Measurements from ENCODE around the gene LYZL4.
A peak's percentile ranks its signal among the peaks of the same experiment; 100 is the strongest.

The LYZL4 gene, protein sequence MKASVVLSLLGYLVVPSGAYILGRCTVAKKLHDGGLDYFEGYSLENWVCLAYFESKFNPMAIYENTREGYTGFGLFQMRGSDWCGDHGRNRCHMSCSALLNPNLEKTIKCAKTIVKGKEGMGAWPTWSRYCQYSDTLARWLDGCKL

DNA sequence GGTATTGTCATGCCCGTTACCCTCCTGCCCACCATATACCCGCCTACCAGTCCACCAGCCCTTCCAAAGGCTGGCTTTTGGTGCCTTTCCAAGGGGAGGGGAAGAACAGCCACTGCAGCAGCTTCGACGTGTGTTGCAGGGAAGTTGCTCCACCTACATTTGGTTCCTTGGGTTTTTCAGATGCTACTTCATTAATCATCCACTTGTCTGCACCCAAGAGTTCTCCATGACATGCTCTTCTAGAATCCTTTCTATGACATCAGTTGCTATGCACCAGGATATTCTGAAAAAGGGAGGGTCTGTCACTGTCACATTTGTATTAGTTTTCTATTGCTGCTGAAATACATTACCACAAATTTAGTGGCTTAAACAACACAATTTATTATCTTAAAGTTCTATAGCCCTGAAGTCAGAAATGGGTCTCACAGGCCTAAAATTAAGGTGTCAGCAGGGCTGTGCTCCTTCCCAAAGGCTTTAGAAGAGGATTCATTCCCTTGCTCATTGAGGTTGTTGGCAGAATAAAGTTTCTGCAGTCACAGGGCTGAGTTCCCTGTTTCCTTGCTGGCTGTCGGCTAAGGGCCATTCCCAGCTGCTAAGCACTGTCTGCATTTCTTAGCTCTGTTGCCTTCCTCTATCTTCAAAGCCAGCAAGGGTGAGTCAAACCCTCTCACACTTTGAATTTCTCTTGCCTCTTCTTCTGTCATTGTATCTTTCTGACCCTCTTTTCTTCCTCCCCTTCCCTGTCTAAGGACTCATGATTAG, at the start of gene LYZL4:
Gene LYZL4, minus strand, starts transcription at position 241 of the 762 bp plus-strand sequence. CDS start 3,359 bp downstream, outside the sequence.
- no peaks in the 10 kb centered on the region for H3K9me3 Mint-ChIP-seq
- H3K4me1 Mint-ChIP-seq: no peaks in the 10 kb centered on the region
- H3K4me3 Mint-ChIP-seq: no peak within 1 kb of the TSS
- peaks cover 27% of the 10 kb centered on the region for H3K27me3 Mint-ChIP-seq
- no peak within 1 kb of the TSS for H3K27ac Mint-ChIP-seq
- H3K36me3 Mint-ChIP-seq: no peaks in the 10 kb centered on the region
- ATAC-seq (ENCODE audit: low read depth) (no peak), DNase-seq (ENCODE audit: low spot score in 2 of 2) (no peak)

DNA sequence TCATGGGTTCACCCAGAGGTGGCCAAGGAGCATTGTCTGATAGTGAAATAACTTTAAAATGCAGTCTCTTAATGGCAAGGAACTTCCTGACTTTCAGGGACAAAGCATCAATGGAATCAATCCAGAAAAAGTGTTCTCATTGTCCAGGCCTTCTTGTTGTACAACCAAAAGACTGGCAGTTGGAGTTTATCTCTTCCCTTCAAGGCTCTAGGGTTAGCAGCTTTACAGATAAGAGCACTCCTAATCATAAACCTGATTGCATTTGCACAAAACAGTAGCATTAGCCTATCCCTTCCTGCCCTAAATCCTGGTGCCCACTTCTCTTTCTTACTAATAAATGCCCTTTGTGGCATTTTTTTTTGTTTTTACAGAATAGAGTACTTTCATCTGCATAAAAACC, 48.7 kb upstream of the LYZL4 start:
- no peak overlapping the region for H3K27ac Mint-ChIP-seq
- no peak for DNase-seq (ENCODE audit: low spot score in 2 of 2)
- H3K9me3 Mint-ChIP-seq: peaks cover 3% of the 10 kb centered on the region
- no peak for ATAC-seq (ENCODE audit: low read depth)
- H3K36me3 Mint-ChIP-seq: no peaks in the 10 kb centered on the region
- H3K27me3 Mint-ChIP-seq: peaks cover 6% of the 10 kb centered on the region
- no peak overlapping the region for H3K4me3 Mint-ChIP-seq
- no peaks in the 10 kb centered on the region for H3K4me1 Mint-ChIP-seq

DNA sequence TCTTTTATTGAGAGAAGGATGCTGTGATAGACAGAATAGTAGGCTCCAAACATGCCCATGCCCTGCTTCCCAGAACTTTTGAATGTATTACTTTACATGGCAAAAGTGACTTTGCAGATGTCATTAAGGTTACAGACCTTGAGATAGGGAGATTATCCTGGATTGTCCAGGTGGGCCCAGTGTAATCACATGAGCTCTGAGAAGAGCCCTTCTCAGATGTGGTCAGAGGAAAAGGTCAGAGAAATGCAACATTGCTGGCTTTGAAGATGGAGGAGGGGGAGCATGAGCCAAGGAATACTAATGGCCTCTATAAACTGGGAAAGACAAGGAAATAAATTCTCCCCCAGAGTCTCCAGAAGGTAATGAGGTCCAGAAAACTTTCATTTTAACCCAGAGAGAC, 45.8 kb upstream of the LYZL4 start:
- H3K4me3 Mint-ChIP-seq: no peak overlapping the region
- H3K36me3 Mint-ChIP-seq: no peaks in the 10 kb centered on the region
- peaks cover 3% of the 10 kb centered on the region for H3K9me3 Mint-ChIP-seq
- no peak for ATAC-seq (ENCODE audit: low read depth)
- H3K27ac Mint-ChIP-seq: no peak overlapping the region
- no peaks in the 10 kb centered on the region for H3K4me1 Mint-ChIP-seq
- no peak for DNase-seq (ENCODE audit: low spot score in 2 of 2)
- peaks cover 6% of the 10 kb centered on the region for H3K27me3 Mint-ChIP-seq

DNA sequence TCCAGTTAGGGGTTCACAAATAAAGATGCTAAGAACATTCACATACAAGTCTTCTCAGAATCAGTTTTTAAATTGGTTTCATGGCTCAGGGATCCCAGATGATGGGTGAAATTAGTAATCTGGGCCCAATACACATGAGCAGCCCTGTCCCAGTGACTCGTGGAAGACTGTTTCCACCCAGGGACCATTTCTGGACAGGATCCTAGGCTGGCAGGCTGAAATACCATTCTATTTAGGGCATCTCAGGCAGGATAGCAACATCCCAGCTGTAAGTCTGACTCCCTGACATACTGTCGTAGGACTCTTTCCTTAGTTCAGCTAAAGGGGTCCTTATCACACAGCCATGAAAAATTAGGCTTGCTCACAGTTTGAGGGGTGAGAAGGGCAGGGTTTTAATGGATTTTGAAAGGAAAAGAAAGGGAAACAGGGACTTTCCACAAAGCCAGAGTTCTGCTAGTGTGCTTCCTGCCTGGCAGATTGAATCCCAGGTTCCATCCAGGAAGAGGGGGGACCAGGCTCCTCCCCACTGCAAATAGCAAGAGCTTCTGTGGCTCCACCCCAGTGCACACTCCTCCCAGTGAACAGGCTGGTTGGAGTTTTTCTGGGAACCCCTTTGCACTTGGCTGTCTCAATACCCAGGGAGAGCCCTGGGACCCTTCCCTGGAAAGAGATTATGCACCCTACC, 41.3 kb upstream of the LYZL4 start:
- H3K36me3 Mint-ChIP-seq: no peaks in the 10 kb centered on the region
- DNase-seq (ENCODE audit: low spot score in 2 of 2) (no peak), ATAC-seq (ENCODE audit: low read depth) (no peak)
- H3K4me1 Mint-ChIP-seq: peaks cover 3% of the 10 kb centered on the region
- H3K4me3 Mint-ChIP-seq: no peak overlapping the region
- H3K27ac Mint-ChIP-seq: no peak overlapping the region
- H3K27me3 Mint-ChIP-seq: peaks cover 5% of the 10 kb centered on the region
- peaks cover 3% of the 10 kb centered on the region for H3K9me3 Mint-ChIP-seq

DNA sequence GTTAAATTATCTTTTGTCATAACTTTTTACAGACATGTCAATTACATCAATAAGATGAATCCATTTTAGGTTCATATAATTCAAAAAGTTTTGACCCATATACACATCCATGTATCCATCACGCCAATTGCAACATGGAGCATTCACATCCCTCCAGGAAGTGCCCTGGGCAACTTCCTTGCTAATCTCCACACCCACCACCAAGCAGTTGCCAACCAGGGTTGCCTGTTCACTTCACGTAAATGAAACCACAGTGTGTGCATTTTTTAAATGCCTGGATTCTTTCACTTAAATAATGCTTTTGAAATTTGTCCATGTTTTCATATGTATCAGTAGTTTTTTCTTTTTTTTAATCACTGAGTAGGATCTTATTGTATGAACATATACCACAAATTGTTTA, 40.7 kb upstream of the LYZL4 start:
- Mint-ChIP-seq H3K27me3 (peaks cover 3% of the 10 kb centered on the region), H3K27ac (no peak overlapping the region), H3K9me3 (peaks cover 3% of the 10 kb centered on the region), H3K4me3 (no peak overlapping the region), H3K4me1 (peaks cover 3% of the 10 kb centered on the region), H3K36me3 (no peaks in the 10 kb centered on the region)
- DNase-seq (ENCODE audit: low spot score in 2 of 2): no peak
- no peak for ATAC-seq (ENCODE audit: low read depth)

DNA sequence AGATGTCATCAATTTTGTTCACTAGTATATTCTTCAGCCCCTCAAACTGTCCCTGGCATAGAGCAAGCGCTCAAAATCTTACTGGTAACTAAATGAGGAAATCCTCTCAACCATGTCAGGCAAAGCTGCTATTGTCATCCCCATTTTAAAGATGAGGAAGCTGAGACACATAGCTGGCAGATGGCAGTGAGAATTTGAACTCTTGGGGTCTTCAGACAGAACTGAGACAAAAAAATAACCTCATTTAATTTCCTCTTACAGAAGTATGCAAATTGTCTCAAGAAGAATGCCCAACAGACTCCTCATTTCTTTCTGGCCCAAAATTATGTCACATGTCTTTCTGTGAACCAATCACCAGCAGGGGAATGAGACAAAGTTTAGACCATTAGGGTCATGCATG, 40.2 kb upstream of the LYZL4 start:
- H3K27me3 Mint-ChIP-seq: peaks cover 2% of the 10 kb centered on the region
- no peak for ATAC-seq (ENCODE audit: low read depth)
- H3K36me3 Mint-ChIP-seq: no peaks in the 10 kb centered on the region
- H3K9me3 Mint-ChIP-seq: peaks cover 3% of the 10 kb centered on the region
- H3K4me3 Mint-ChIP-seq: no peak overlapping the region
- no peak overlapping the region for H3K27ac Mint-ChIP-seq
- no peak for DNase-seq (ENCODE audit: low spot score in 2 of 2)
- H3K4me1 Mint-ChIP-seq: peaks cover 3% of the 10 kb centered on the region

DNA sequence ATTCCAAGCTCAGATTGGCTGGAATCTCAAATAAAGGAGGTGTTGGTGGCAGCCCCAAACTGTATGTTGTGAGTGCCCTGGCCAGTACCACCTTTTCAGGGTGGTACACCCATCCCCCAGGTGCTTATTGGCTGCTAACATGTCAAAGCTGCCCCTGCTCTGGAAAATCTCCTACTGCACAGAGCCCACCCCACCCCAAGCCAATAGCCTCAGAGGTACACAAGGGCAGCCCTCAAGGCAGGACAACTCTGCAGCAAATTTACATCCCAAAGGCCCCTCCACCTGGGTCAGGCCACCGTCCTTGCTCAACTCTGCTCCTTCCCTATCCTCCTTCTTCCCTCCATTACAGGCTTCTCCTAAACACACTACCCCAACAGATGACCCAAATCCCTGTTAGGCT, 37.1 kb upstream of the LYZL4 start:
- no peaks in the 10 kb centered on the region for H3K9me3 Mint-ChIP-seq
- no peak for DNase-seq (ENCODE audit: low spot score in 2 of 2)
- ATAC-seq (ENCODE audit: low read depth): no peak
- H3K27ac Mint-ChIP-seq: no peak overlapping the region
- no peak overlapping the region for H3K4me3 Mint-ChIP-seq
- H3K36me3 Mint-ChIP-seq: no peaks in the 10 kb centered on the region
- H3K4me1 Mint-ChIP-seq: peaks cover 3% of the 10 kb centered on the region
- H3K27me3 Mint-ChIP-seq: peaks cover 6% of the 10 kb centered on the region

DNA sequence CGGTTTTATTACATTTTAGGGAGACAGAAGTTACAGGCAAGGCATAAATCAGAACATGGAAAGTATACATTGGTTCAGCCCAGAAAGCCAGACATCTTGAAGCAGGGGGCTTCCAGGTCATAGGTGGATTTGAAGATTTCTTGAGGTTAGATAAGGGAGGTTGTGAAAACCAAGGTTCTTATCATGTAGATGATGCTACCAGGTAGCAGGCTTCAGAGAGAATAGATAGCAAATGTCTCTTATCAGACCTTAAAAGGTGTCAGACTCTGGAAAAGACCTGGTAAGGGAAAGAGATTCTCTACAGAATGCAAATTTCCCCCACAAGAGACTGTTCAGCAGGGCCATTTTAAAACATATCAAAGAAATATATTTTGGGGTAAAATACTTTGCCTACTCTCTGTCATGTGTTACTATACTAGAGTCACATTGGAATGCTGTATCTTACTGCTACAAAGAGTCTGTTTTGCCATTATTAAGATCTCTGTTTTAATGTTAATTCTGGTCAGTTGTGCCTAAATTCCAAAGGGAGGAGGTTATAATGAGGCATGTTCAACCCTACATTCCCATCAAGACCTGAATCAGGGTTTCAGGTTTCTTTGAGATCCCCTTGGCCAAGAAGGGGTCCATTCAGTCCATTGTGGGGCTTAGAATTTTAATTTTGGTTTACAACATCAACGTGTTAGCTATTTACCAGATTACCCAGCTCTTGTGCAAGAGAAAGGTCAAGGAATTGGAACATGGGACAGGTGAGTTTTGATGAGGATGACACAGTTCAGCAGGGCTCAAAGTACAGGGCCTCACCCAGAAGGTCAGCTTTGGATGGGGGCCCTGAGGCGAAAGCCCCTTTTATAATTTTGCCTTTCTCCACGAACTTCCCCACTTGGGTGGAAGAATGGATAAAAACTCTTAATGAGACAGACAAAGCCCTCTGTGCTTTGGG, 36.0 kb upstream of the LYZL4 start:
- ATAC-seq (ENCODE audit: low read depth): no peak
- peaks cover 6% of the 10 kb centered on the region for H3K27me3 Mint-ChIP-seq
- H3K27ac Mint-ChIP-seq: no peak overlapping the region
- no peaks in the 10 kb centered on the region for H3K36me3 Mint-ChIP-seq
- peaks cover 3% of the 10 kb centered on the region for H3K4me1 Mint-ChIP-seq
- no peak overlapping the region for H3K4me3 Mint-ChIP-seq
- no peaks in the 10 kb centered on the region for H3K9me3 Mint-ChIP-seq
- DNase-seq (ENCODE audit: low spot score in 2 of 2): no peak

DNA sequence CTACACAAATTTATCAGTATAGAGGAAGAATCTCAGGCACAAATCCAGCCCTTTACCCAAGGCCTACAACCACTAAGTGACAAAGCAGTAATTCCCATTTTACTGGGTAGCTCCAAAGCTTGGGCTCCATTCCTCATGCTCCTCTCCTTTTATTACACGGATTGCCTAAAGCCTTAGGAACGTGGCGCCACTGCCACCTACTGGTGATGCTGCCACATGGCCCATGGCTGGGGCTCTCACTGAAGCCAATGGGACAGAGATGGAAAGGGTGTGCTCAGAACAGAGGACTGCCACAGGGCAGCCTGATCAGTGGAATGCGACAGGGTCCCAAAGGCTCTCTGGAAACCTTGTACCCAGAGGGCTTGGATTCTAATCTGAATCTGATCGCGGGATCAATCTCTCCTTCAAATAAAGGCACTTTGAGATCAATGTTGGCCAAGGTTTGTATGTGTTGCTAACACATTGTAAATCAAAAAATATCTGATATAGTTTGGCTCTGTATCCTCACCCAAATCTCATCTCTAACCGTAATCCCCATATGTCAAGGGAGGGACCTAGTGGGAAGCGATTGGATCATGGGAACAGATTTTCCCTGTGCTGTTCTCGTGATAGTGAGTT, 33.5 kb upstream of the LYZL4 start:
- Mint-ChIP-seq H3K27ac (no peak overlapping the region), H3K9me3 (no peaks in the 10 kb centered on the region), H3K4me1 (no peaks in the 10 kb centered on the region), H3K27me3 (peaks cover 6% of the 10 kb centered on the region), H3K4me3 (no peak overlapping the region), H3K36me3 (no peaks in the 10 kb centered on the region)
- DNase-seq (ENCODE audit: low spot score in 2 of 2): peak; percentile 68 to 75
- peak; percentile 94 for ATAC-seq (ENCODE audit: low read depth)

DNA sequence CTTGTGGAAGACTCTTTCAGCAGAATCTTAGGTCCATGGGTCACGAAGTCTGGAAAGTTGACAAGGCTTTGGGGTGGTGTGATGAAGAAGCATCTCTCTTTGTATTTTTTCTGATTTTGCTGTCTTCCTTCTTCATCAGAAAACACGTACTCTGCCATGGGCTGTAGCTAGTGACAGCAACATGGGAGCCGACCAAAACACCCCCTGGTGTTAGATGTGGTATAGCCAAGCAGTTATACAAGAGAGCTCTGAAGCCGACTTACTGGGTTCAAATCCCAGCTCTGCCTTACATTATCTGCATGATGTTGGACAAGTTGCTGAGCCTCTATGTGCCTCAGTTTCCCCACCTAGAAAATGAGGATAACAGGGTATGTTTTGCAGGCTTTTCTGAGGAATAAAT, 32.9 kb upstream of the LYZL4 start:
- DNase-seq (ENCODE audit: low spot score in 2 of 2) (no peak), ATAC-seq (ENCODE audit: low read depth) (no peak)
- H3K4me1 Mint-ChIP-seq: peaks cover under 1% of the 10 kb centered on the region
- H3K36me3 Mint-ChIP-seq: no peaks in the 10 kb centered on the region
- peaks cover 5% of the 10 kb centered on the region for H3K27me3 Mint-ChIP-seq
- no peak overlapping the region for H3K4me3 Mint-ChIP-seq
- H3K27ac Mint-ChIP-seq: no peak overlapping the region
- no peaks in the 10 kb centered on the region for H3K9me3 Mint-ChIP-seq

DNA sequence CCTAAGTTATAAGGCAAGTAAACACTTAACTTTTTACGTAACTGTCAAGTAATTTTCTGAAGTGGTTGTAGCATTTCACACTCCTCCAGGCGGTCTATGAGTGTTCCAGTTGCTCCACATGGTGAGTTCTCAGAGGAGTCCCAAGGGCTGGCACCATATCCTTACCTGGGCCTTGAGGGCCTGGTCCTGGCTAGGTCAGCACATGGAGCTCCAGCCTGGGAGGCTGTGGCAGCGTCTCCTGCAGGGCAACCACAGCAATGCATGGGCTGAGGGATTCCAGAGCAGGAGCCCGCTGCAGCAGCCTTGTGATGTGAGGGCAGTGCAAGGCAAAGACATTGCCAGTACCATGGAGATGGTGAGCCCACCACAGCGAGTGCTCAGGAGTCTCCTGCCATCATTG, 32.2 kb upstream of the LYZL4 start:
- no peak for DNase-seq (ENCODE audit: low spot score in 2 of 2)
- Mint-ChIP-seq H3K27me3 (peaks cover 4% of the 10 kb centered on the region), H3K9me3 (no peaks in the 10 kb centered on the region), H3K36me3 (no peaks in the 10 kb centered on the region), H3K27ac (no peak overlapping the region), H3K4me3 (no peak overlapping the region), H3K4me1 (peaks cover 3% of the 10 kb centered on the region)
- ATAC-seq (ENCODE audit: low read depth): no peak

DNA sequence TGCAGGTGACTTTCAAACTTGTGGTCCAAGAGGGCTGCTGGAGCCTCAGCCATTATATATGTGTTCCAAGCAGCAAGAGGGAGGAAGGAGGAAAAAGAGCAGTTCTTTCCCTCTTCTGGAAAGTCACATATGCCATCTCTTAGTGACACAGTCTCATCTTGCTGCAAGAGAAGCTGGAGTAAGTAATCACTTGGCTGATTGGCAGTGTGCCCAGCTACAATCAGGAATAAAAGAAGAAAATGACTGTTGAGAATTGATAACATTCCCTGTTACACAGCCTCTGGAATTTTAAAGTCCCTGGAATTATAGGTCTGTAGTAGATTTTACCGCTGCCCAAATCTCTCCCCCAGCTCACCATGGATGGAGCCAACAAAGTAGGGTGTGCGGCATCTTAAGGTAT, 31.4 kb upstream of the LYZL4 start:
- Mint-ChIP-seq H3K4me1 (peaks cover 3% of the 10 kb centered on the region), H3K4me3 (no peak overlapping the region), H3K27me3 (peaks cover 4% of the 10 kb centered on the region), H3K36me3 (no peaks in the 10 kb centered on the region), H3K9me3 (peaks cover 2% of the 10 kb centered on the region), H3K27ac (no peak overlapping the region)
- ATAC-seq (ENCODE audit: low read depth) (no peak), DNase-seq (ENCODE audit: low spot score in 2 of 2) (no peak)

DNA sequence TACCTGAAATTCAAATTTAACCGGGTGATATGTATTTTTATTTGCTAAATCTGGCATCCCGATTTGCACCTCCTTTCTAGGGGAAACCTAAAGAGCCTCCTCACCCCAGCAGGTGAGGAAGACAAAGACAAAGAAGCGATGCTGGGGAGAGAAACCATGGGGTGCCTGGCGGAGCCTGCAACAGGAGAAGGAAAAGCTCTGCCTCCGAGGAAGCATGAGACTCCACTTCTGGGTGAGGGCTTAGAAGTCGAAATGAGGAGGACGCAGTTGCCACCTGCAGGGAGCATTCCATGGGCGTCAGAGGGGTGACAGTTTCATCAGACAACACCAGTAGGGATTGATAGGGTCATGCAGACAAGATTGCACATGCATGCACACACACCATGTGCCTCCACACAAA, 30.5 kb upstream of the LYZL4 start:
- no peak for DNase-seq (ENCODE audit: low spot score in 2 of 2)
- H3K4me1 Mint-ChIP-seq: peaks cover 3% of the 10 kb centered on the region
- peaks cover 4% of the 10 kb centered on the region for H3K27me3 Mint-ChIP-seq
- H3K9me3 Mint-ChIP-seq: peaks cover 2% of the 10 kb centered on the region
- no peak overlapping the region for H3K27ac Mint-ChIP-seq
- no peaks in the 10 kb centered on the region for H3K36me3 Mint-ChIP-seq
- H3K4me3 Mint-ChIP-seq: no peak overlapping the region
- no peak for ATAC-seq (ENCODE audit: low read depth)

Data from memory B cell (primary cell).